Activated CD4-positive, alpha-beta T cell treated with anti-CD3 and anti-CD28 coated beads, Interleukin-2, amount 10 ng/mL, durations not matched to agents 24 days and 14 days (primary cell): Measurements from ENCODE around the gene C17orf67. TPM values are rescaled to one million over a fixed set of nuclear protein-coding genes. Genes with fewer than 3 reads are reported as not detected.

Experiments used
- DNase-seq: peaks from one replicate; pipeline ENCODE4 v3.0.0; 2022
- H3K27ac Mint-ChIP-seq: one replicate; pipeline ENCODE4 v1.8.0; 2022; ENCODE audit warnings: mild to moderate bottlenecking, mixed read lengths
- H3K27me3 Mint-ChIP-seq: one replicate; pipeline ENCODE4 v1.8.0; 2022; ENCODE audit warnings: mixed read lengths
- H3K36me3 Mint-ChIP-seq: one replicate; pipeline ENCODE4 v1.8.0; 2022; ENCODE audit warnings: low read depth, mild to moderate bottlenecking, mixed read lengths
- H3K4me1 Mint-ChIP-seq: one replicate; pipeline ENCODE4 v1.8.0; 2021; ENCODE audit warnings: mixed read lengths
- H3K4me3 Mint-ChIP-seq: one replicate; pipeline ENCODE4 v1.8.0; 2022; ENCODE audit warnings: mild to moderate bottlenecking, moderate library complexity, mixed read lengths
- H3K9me3 Mint-ChIP-seq: one replicate; pipeline ENCODE4 v1.8.0; 2021; ENCODE audit warnings: mixed read lengths
- intact Hi-C: fragments of 100-400 bp; cut with micrococcal nuclease; formaldehyde crosslinking; loops from one replicate; pipeline ENCODE4 v1.15.1; 2023
- total RNA-seq: library from RNA; stranded (reverse); gene quantifications from 2 replicates; pipeline ENCODE4 v1.2.3, GENCODE V29; 2022

Gene C17orf67
- total RNA-seq, 1 donor from 2014 or later, result 4.4 TPM

DNA sequence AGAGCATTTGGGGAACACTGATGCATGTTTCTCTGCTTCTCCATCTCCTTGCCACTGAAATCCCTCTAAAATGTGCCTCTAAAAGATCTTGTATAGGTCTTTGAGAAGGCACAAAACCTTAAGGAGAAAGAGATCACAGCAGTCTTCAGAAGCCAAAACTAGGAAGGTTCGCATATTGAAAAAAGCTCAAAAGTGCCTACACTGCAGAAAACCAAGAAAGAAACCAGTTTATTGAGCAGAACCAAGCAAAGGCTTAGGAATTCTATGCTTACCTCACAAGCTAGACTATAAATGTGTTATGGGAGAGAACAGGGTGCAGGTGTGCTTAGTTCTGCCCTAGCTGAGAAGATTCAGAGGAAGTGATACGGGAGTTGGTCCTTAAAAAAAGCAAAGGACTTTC, 16.9 kb upstream of the C17orf67 start:
- H3K27me3 Mint-ChIP-seq, result no peaks in the 10 kb centered on the region
- no peaks in the 10 kb centered on the region for H3K9me3 Mint-ChIP-seq

DNA sequence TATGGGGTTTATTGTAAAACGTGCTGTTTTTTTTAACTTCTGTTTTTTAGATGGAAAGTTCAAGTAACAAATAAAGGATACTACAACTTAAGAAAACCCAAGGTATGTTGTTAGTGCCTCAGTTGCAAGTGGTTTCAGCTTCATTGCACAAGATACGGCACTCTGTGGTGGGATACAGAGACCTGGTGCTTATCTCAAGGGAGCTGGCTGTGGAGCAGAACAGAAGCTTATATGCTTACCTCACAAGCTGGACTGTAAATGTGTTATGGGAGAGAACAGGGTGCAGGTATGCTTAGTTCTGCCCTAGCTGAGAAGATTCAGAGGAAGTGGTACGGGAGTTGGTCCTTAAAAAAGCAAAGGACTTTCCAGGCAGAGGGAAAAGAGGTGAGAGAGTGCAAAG, 15.4 kb upstream of the C17orf67 start:
- H3K4me3 Mint-ChIP-seq, result no peak overlapping the region
- H3K36me3 Mint-ChIP-seq, result peaks cover 46% of the 10 kb centered on the region
- H3K4me1 Mint-ChIP-seq, result no peaks in the 10 kb centered on the region
- no peaks in the 10 kb centered on the region for H3K9me3 Mint-ChIP-seq
- intact Hi-C loops, result no loop called here
- no peak overlapping the region for H3K27ac Mint-ChIP-seq
- peak; percentile 19 for DNase-seq
- no peaks in the 10 kb centered on the region for H3K27me3 Mint-ChIP-seq

More for the DNA sequence above, 16.9 kb upstream of the C17orf67 start:
- DNase-seq, result no peak
- no peaks in the 10 kb centered on the region for H3K4me1 Mint-ChIP-seq
- H3K27ac Mint-ChIP-seq, result no peak overlapping the region
- peaks cover 48% of the 10 kb centered on the region for H3K36me3 Mint-ChIP-seq
- intact Hi-C loops, result no loop called here
- H3K4me3 Mint-ChIP-seq, result no peak overlapping the region

DNA sequence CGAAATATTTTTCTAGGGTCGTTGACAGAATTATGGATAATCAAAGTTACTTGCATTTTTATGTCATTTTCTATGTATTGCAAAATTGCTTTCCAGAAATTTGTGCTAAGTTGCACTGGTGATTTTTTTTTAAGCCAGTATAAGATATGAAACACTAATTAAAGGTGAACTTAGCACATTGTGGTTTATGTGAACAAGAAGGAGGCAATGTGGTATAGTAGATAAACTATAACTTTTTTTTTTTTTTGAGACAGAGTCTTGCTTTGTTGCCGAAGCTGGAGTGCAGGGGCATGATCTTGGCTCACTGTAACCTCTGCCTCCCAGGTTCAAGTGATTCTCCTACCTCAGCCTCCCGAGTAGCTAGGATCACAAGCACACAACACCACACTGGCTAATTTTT, 13.4 kb upstream of the C17orf67 start:
- no peak for DNase-seq
- intact Hi-C loops, result no loop called here
- no peaks in the 10 kb centered on the region for H3K9me3 Mint-ChIP-seq
- no peak overlapping the region for H3K4me3 Mint-ChIP-seq
- peaks cover 40% of the 10 kb centered on the region for H3K36me3 Mint-ChIP-seq
- H3K4me1 Mint-ChIP-seq, result no peaks in the 10 kb centered on the region
- no peak overlapping the region for H3K27ac Mint-ChIP-seq
- H3K27me3 Mint-ChIP-seq, result no peaks in the 10 kb centered on the region

DNA sequence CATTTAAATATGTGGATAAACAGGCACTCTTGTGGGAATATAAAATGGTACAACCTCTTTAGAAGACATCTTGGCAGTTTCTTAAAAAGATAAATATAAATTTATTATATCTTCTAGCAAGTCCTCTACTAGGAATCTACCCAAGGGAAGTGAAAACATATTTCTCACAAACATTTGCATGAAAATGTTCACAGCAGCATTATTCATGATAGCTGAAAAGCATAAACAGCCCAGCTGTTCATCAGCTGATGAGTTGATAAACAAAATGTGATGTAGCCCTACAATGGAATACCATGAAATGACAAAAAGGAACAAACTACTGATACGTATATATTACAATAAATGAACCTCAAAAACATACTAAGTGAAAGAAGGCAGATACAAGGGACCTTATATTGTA, 12.2 kb upstream of the C17orf67 start:
- intact Hi-C loops, result no loop called here
- Mint-ChIP-seq H3K36me3 (peaks cover 34% of the 10 kb centered on the region), H3K4me3 (no peak overlapping the region), H3K27ac (no peak overlapping the region), H3K4me1 (no peaks in the 10 kb centered on the region), H3K9me3 (no peaks in the 10 kb centered on the region), H3K27me3 (no peaks in the 10 kb centered on the region)
- DNase-seq, result no peak

DNA sequence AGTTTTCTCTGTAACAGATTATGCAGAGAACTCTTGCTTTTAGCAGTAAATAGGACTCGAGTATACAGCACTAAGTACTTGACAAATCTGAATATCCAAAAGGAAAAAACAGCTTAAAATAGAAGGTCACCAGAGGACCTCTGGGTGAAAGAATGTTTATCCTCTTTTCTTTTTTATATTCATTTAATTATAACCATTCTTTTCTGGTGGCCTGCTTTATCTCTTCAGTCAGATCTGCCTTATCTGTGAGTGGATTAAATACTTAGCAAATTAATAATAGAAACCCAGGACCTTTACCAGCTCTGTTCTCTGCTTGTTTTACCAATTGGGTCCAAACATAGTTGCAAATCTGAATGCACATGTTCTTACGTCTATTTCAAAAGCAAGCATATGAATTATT, 8.9 kb upstream of the C17orf67 start:
- no peak for DNase-seq
- no peaks in the 10 kb centered on the region for H3K27me3 Mint-ChIP-seq
- no peak overlapping the region for H3K4me3 Mint-ChIP-seq
- no peaks in the 10 kb centered on the region for H3K9me3 Mint-ChIP-seq
- intact Hi-C loops, result no loop called here
- H3K36me3 Mint-ChIP-seq, result peaks cover 35% of the 10 kb centered on the region
- no peak overlapping the region for H3K27ac Mint-ChIP-seq
- H3K4me1 Mint-ChIP-seq, result peaks cover 18% of the 10 kb centered on the region

DNA sequence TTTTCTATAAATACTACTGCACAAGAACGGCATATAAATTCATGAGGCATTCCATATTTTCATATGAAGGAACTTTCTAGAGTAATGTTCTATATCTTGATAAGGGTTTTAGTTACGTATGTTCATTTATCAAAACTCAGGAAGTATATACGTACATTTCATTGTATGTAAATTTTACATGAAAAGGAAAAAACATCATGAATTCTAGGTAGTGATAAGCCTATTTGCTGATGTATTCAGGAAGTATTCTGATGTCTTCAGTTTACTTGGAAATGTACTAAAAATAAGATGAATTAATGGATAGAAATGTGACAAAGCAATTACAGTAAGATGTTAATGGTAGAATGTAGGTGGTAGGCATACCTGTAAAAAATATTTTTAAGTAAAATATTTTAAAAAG, 5.0 kb upstream of the C17orf67 start:
- Mint-ChIP-seq H3K36me3 (peaks cover 32% of the 10 kb centered on the region), H3K27ac (no peak overlapping the region), H3K4me3 (no peak overlapping the region), H3K27me3 (no peaks in the 10 kb centered on the region), H3K4me1 (peaks cover 34% of the 10 kb centered on the region), H3K9me3 (no peaks in the 10 kb centered on the region)
- no peak for DNase-seq
- intact Hi-C loops, result no loop called here

DNA sequence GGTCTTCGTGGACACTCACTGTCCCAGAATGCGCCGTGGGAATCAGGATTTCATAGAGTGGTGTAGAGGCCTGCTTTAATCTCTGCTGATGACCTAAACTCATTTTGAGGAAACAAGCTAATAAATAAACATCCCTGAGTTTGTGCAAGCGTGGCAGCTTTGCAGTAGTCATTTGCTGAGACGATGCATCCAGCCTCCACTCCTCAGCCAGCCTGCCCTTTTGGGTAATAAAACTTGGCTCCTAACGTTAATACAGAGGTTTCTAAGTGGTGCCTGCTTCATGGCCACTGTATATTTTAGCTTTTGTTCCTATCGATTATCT, 1.5 kb upstream of the C17orf67 start:
- H3K36me3 Mint-ChIP-seq, result peaks cover 46% of the 10 kb centered on the region
- intact Hi-C loops, result no loop called here
- H3K9me3 Mint-ChIP-seq, result no peaks in the 10 kb centered on the region
- H3K27ac Mint-ChIP-seq, result peak overlapping the region; percentile 96
- H3K27me3 Mint-ChIP-seq, result no peaks in the 10 kb centered on the region
- peaks cover 55% of the 10 kb centered on the region for H3K4me1 Mint-ChIP-seq
- no peak for DNase-seq
- peak overlapping the region; percentile 98 for H3K4me3 Mint-ChIP-seq

DNA sequence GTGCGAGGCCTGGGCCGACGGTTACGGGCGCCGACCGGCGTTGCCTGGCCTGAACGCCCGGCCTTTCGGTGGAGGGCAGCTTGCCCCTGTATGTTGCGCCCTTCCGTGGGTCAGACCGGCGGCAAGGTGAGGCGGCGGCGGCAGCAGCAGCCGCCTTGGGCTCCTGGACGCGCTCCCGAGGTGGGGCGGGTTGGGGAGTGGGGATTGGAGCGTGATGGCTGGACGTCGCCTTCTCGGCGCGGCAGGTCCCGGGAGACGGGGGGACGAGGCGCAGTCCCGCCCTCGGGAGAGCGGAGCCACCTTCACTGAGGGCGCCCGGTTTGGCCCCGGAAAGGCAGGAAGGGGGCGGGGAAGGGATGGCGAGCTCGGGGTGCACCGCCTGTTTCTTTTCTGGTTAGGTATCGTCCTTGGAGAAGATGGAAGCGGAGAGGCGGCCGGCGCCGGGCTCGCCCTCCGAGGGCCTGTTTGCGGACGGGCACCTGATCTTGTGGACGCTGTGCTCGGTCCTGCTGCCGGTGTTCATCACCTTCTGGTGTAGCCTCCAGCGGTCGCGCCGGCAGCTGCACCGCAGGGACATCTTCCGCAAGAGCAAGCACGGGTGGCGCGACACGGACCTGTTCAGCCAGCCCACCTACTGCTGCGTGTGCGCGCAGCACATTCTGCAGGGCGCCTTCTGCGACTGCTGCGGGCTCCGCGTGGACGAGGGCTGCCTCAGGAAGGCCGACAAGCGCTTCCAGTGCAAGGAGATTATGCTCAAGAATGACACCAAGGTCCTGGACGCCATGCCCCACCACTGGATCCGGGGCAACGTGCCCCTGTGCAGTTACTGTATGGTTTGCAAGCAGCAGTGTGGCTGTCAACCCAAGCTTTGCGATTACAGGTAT, 902 bp upstream of the C17orf67 start:
- Mint-ChIP-seq H3K9me3 (no peaks in the 10 kb centered on the region), H3K36me3 (peaks cover 44% of the 10 kb centered on the region), H3K27me3 (no peaks in the 10 kb centered on the region), H3K27ac (peak overlapping the region; percentile 96), H3K4me1 (peaks cover 54% of the 10 kb centered on the region), H3K4me3 (peak overlapping the region; percentile 98)
- intact Hi-C loops, result loop anchor here (5.0 kb wide), 2 partner anchors 108 to 253 kb away; partner anchors contain the start of gene AKAP1
- DNase-seq, result peak; percentile 92

DNA sequence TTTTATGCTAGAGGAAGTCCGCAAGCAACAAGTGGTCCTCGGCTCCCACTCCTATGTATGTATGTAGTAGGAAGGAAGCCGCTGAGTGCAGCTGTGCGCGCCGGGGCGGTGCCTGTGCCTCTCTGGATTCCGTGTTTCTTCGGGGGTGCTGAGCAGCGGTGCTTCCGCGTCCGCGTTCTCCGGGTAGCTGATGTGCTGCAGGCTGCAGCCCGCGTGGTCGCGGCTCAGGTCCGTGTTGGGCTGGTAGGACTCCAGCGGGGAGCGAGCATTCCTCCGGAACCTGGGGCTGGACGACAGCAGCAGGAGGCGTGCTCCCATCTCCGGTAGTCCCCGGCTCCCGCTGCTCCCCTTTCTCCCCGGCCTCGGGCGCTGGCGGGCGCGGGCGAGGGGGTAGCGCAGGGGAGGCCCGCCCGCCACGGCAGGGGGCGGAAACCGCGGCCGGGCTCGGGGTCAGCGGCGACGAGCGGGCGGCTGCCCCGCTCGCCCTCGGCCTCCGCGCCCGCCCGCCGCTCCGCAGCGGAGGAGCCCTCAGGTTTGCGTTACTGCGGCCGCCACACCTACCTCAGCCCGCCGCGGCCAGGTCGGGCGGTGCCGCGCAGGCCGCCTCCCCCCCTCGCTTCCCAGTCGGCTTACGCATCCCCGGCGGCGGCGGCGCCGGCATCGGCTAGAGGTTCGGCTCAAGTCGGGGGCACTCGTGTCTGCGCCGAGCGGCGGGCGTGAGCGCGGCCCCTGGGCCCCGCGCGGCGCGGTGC, 487 bp downstream of the C17orf67 start:
- H3K36me3 Mint-ChIP-seq, result peaks cover 38% of the 10 kb centered on the region
- no peaks in the 10 kb centered on the region for H3K27me3 Mint-ChIP-seq
- peak; percentile 93 for DNase-seq
- peak overlapping the region; percentile 92 for H3K27ac Mint-ChIP-seq
- H3K9me3 Mint-ChIP-seq, result no peaks in the 10 kb centered on the region
- intact Hi-C loops, result loop anchor here (1.0 to 5.0 kb wide), 6 partner anchors 14 to 254 kb away; partner anchors contain the start of genes AKAP1, COIL and TRIM25
- peak overlapping the region; percentile 98 for H3K4me3 Mint-ChIP-seq
- peaks cover 45% of the 10 kb centered on the region for H3K4me1 Mint-ChIP-seq

DNA sequence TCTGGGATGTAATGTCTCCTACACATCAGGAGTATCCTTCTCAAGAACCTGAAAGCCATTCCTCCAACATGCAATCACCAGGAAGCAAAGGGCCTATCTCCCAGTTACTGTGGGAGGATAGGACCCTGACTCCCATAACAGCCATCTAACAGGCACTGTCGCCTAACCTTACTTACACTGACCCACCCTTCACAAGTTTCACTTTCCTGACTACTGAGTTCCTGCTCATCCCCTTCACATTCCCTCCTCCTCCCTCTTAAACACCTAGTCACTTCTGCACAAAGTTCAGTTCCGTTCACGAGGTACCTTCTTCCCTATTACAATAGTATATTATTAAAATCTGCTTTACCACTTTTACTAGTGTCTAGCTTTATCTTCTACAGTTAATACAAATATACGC, 1.3 kb downstream of the C17orf67 start:
- DNase-seq, result peak; percentile 59
- peak overlapping the region; percentile 98 for H3K4me3 Mint-ChIP-seq
- intact Hi-C loops, result loop anchor here (2.0 to 5.0 kb wide), 5 partner anchors 14 to 255 kb away; partner anchors contain the start of genes AKAP1 and COIL
- H3K27ac Mint-ChIP-seq, result peak overlapping the region; percentile 9
- H3K27me3 Mint-ChIP-seq, result no peaks in the 10 kb centered on the region
- H3K36me3 Mint-ChIP-seq, result peaks cover 32% of the 10 kb centered on the region
- peaks cover 39% of the 10 kb centered on the region for H3K4me1 Mint-ChIP-seq
- H3K9me3 Mint-ChIP-seq, result no peaks in the 10 kb centered on the region

DNA sequence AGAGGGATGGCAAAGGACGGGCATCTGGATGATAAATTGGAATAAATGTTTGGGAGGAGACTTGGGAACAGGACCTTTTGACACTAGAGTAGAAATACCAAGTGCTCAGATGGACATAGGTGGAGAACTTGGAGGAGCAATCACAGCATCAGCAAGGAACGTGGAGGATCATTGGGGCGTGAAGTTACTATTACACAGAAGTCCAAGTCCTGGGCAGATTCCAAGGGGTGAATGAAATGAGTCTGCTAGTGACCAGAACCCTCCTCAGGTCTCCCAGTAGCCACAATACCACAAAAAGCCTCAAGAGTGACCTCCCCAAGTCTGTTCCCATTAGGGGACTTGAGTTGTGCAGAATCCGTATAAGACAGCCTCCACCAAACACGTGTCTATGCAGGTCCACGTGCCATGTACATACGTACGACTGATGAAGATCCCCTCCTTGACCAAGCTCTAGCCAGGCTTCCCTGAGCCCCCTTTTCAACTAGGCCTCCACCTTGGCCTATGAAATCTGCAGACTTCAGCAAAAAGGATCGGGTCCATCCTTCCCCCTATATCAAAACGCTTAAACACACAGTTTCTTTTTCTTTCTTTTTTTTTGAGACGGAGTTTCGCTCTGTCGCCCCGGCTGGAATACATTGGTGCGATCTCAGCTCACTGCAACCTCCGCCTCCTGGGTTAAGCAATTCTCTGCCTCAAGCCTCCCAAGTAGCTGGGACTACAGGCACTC, 2.2 kb downstream of the C17orf67 start:
- intact Hi-C loops, result loop anchor here (2.0 to 5.0 kb wide), 5 partner anchors 13 to 256 kb away; partner anchors contain the start of genes AKAP1 and COIL
- H3K36me3 Mint-ChIP-seq, result peaks cover 25% of the 10 kb centered on the region
- H3K4me3 Mint-ChIP-seq, result peak overlapping the region; percentile 98
- peak; percentile 57 for DNase-seq
- H3K27ac Mint-ChIP-seq, result no peak overlapping the region
- H3K9me3 Mint-ChIP-seq, result no peaks in the 10 kb centered on the region
- H3K4me1 Mint-ChIP-seq, result peaks cover 31% of the 10 kb centered on the region
- H3K27me3 Mint-ChIP-seq, result no peaks in the 10 kb centered on the region

DNA sequence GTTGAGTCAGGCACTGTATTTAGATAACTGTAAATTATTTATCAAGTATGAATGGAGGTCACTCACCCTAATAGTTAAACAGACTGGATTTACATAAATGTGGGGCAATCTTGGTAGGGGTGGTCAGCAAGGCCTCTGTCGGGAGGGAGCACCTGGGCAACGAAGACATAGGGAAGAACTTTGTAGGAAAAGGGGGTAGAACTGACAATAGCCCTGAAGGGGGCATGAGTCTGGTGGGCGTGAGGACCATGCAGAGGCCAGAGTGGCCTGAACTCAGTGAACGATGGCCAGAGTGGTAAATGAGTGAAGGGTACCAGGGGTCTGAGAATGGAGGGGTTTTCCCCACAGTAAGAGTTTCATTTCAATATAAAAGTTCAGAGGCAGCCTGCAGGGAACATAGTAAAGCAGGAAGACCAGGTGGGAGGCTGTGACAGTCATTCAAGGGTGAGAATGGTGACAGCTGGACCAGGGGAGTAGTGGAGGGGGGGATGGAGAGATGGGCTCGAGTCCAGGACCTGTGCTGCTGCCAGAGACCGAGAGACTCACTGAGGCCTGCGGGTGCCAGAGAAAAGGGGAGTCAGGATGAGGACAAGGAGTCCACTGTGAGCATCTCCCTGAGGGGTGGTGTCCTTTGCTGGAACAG, 2.9 kb downstream of the C17orf67 start:
- peak; percentile 52 for DNase-seq
- peak overlapping the region; percentile 24 for H3K4me3 Mint-ChIP-seq
- no peaks in the 10 kb centered on the region for H3K27me3 Mint-ChIP-seq
- no peaks in the 10 kb centered on the region for H3K9me3 Mint-ChIP-seq
- intact Hi-C loops, result loop anchor here (5.0 kb wide), 2 partner anchors 111 to 256 kb away; partner anchors contain the start of gene AKAP1
- H3K4me1 Mint-ChIP-seq, result peaks cover 29% of the 10 kb centered on the region
- no peak overlapping the region for H3K27ac Mint-ChIP-seq
- H3K36me3 Mint-ChIP-seq, result peaks cover 22% of the 10 kb centered on the region
